Hematopoietic multipotent progenitor cell treated with erythropoietin and hydrocortisone succinate and interleukin-3 and kit ligand, for 15 days (in vitro differentiated cells): Measurements from ENCODE around the gene NOMO2.
"Not testable (repeated sequence)": the region's sequence is repeated elsewhere in the genome, so short reads cannot be mapped to it uniquely, and the experiment has no call there.

ENCODE experiments used
- DNase-seq: peaks from one replicate; pipeline ENCODE4 v3.0.0-alpha.2; 2015; ENCODE audit warnings: low spot score

The NOMO2 gene

GRCh38 chr16:18561727-18562314, at the start of gene NOMO2:
TSS of gene NOMO2 (minus strand) at chr16:18562097. CDS start at chr16:18562040, 57 bp downstream.
- not testable (repeated sequence) for DNase-seq

GRCh38 chr16:18610147-18610803, 48.4 kb upstream of the NOMO2 start:
- DNase-seq: not testable (repeated sequence)

GRCh38 chr16:18608271-18608670, 46.4 kb upstream of the NOMO2 start:
- DNase-seq: not testable (repeated sequence)

- DNase-seq: not testable (repeated sequence)
Observed at GRCh38 chr16:18603572-18604246, 41.8 kb upstream of the NOMO2 start.

GRCh38 chr16:18598582-18598981, 36.7 kb upstream of the NOMO2 start:
- DNase-seq: not testable (repeated sequence)

- not testable (repeated sequence) for DNase-seq
Observed at GRCh38 chr16:18597734-18598133, 35.8 kb upstream of the NOMO2 start.

GRCh38 chr16:18597319-18597718, 35.4 kb upstream of the NOMO2 start:
- DNase-seq: not testable (repeated sequence)

- DNase-seq: not testable (repeated sequence)
Observed at GRCh38 chr16:18595796-18596195, 33.9 kb upstream of the NOMO2 start.

GRCh38 chr16:18594880-18595279, 33.0 kb upstream of the NOMO2 start:
- not testable (repeated sequence) for DNase-seq

GRCh38 chr16:18593904-18594303, 32.0 kb upstream of the NOMO2 start:
- DNase-seq: not testable (repeated sequence)

- not testable (repeated sequence) for DNase-seq
Observed at GRCh38 chr16:18592982-18593381, 31.1 kb upstream of the NOMO2 start.

GRCh38 chr16:18591908-18592307, 30.0 kb upstream of the NOMO2 start:
- peak; percentile 50 for DNase-seq

- DNase-seq: not testable (repeated sequence)
Observed at GRCh38 chr16:18591441-18591840, 29.5 kb upstream of the NOMO2 start.

- DNase-seq: not testable (repeated sequence)
Observed at GRCh38 chr16:18589806-18590205, 27.9 kb upstream of the NOMO2 start.

GRCh38 chr16:18586560-18587540, 25.0 kb upstream of the NOMO2 start:
- DNase-seq: not testable (repeated sequence)

- not testable (repeated sequence) for DNase-seq
Observed at GRCh38 chr16:18585789-18586188, 23.9 kb upstream of the NOMO2 start.

GRCh38 chr16:18582902-18583301, 21.0 kb upstream of the NOMO2 start:
- DNase-seq: no peak

GRCh38 chr16:18580396-18580795, 18.5 kb upstream of the NOMO2 start:
- DNase-seq: not testable (repeated sequence)

GRCh38 chr16:18579261-18579660, 17.4 kb upstream of the NOMO2 start:
- DNase-seq: not testable (repeated sequence)

- DNase-seq: not testable (repeated sequence)
Observed at GRCh38 chr16:18577942-18578341, 16.0 kb upstream of the NOMO2 start.

- DNase-seq: not testable (repeated sequence)
Observed at GRCh38 chr16:18575945-18576344, 14.0 kb upstream of the NOMO2 start.
